ENCODE data around the gene RPL32. TPM values are rescaled to one million over a fixed set of nuclear protein-coding genes. Genes with fewer than 3 reads are reported as not detected.

The RPL32 gene
- total and polyA plus RNA-seq, 7 donors = 920 to 3,640 (median 1,772) TPM

GRCh38 chr3:12810013-12810780, 31.2 kb downstream of the RPL32 start:
- intact Hi-C loops (cut with DNase I) = loop anchor here (2.0 kb wide), 1 partner anchor 31 kb away; the partner anchor contains the start of gene RPL32
- H3K27ac ChIP-seq = peak overlapping the region; percentile 82 to 86 (median 85)
- H3K27me3 ChIP-seq = no peaks in the 10 kb centered on the region
- peaks cover 3 to 55% (median 7%) of the 10 kb centered on the region in 4 donors for H3K36me3 ChIP-seq
- peaks cover 0 to 20% (median 16%) of the 10 kb centered on the region in 4 donors for H3K4me1 ChIP-seq
- peak overlapping the region; percentile 42 to 59 (median 57) for H3K4me3 ChIP-seq
- WGBS, 2 donors = 1% methylated on average over 50 of the region's 50 CpGs
- peak; percentile 98 for DNase-seq
- no peaks in the 10 kb centered on the region for H3K9me3 ChIP-seq
- TF ChIP-seq POLR2AphosphoS5 (IDR thresholded peaks at IDR 0.05) (peak; percentile 46 to 78 (median 71)), EP300 (IDR thresholded peaks at IDR 0.05) (no peak), CTCF (IDR thresholded peaks at IDR 0.05) (peak; percentile 82 to 97 (median 92))

GRCh38 chr3:12809435-12809834, 31.9 kb downstream of the RPL32 start:
- H3K27me3 ChIP-seq = no peaks in the 10 kb centered on the region
- H3K36me3 ChIP-seq = peaks cover 0 to 52% (median 6%) of the 10 kb centered on the region in 4 donors
- no peak for TF ChIP-seq POLR2A (IDR thresholded peaks at IDR 0.05)
- peak overlapping the region; percentile 82 to 86 (median 85) for H3K27ac ChIP-seq
- DNase-seq = no peak
- intact Hi-C loops (cut with DNase I) = no loop called here
- H3K9me3 ChIP-seq = no peaks in the 10 kb centered on the region
- H3K4me1 ChIP-seq = peaks cover 0 to 20% (median 16%) of the 10 kb centered on the region in 4 donors
- WGBS, 2 donors = 82 to 88% methylated on average over 5 of the region's 5 CpGs
- H3K4me3 ChIP-seq = peak overlapping the region; percentile 42 to 59 (median 57)

GRCh38 chr3:12809001-12809400, 32.4 kb downstream of the RPL32 start:
- Histone ChIP-seq H3K27me3 (no peaks in the 10 kb centered on the region), H3K27ac (peak overlapping the region in 3 of 4 donors; percentile 82 to 85 (median 85)), H3K9me3 (no peaks in the 10 kb centered on the region), H3K4me1 (peaks cover 0 to 20% (median 16%) of the 10 kb centered on the region in 4 donors), H3K4me3 (no peak overlapping the region), H3K36me3 (peaks cover 0 to 51% (median 8%) of the 10 kb centered on the region in 4 donors)
- no peak for DNase-seq
- TF ChIP-seq EP300 (IDR thresholded peaks at IDR 0.05) = no peak
- TF ChIP-seq CTCF (IDR thresholded peaks at IDR 0.05) = no peak
- TF ChIP-seq POLR2AphosphoS5 (IDR thresholded peaks at IDR 0.05) = no peak
- TF ChIP-seq POLR2A (IDR thresholded peaks at IDR 0.05) = no peak
- 94 to 96% methylated on average over 3 of the region's 3 CpGs for WGBS, 2 donors
- intact Hi-C loops (cut with DNase I) = no loop called here

- intact Hi-C loops (cut with DNase I) = no loop called here
- Histone ChIP-seq H3K4me1 (peaks cover 0 to 20% (median 16%) of the 10 kb centered on the region in 4 donors), H3K27ac (no peak overlapping the region), H3K27me3 (no peaks in the 10 kb centered on the region), H3K36me3 (peaks cover 0 to 50% (median 9%) of the 10 kb centered on the region in 4 donors), H3K9me3 (no peaks in the 10 kb centered on the region), H3K4me3 (no peak overlapping the region)
- WGBS, 2 donors = 57 to 78% methylated on average over 2 of the region's 2 CpGs
- TF ChIP-seq EP300 (IDR thresholded peaks at IDR 0.05) (no peak), POLR2A (IDR thresholded peaks at IDR 0.05) (no peak), POLR2AphosphoS5 (IDR thresholded peaks at IDR 0.05) (no peak), CTCF (IDR thresholded peaks at IDR 0.05) (no peak)
- DNase-seq = no peak
These were observed 32.8 kb downstream of the RPL32 start for GRCh38 chr3:12808587-12808986.

GRCh38 chr3:12807601-12808359, 33.6 kb downstream of the RPL32 start:
- intact Hi-C loops (cut with DNase I) = no loop called here
- Histone ChIP-seq H3K36me3 (peaks cover 0 to 47% (median 6%) of the 10 kb centered on the region in 4 donors), H3K27me3 (no peaks in the 10 kb centered on the region), H3K4me3 (no peak overlapping the region), H3K9me3 (no peaks in the 10 kb centered on the region), H3K4me1 (peaks cover 0 to 20% (median 16%) of the 10 kb centered on the region in 4 donors), H3K27ac (no peak overlapping the region)
- DNase-seq = no peak
- WGBS, 2 donors = 83 to 84% methylated on average over 7 of the region's 7 CpGs
- TF ChIP-seq CTCF (IDR thresholded peaks at IDR 0.05) (no peak), POLR2AphosphoS5 (IDR thresholded peaks at IDR 0.05) (no peak), POLR2A (IDR thresholded peaks at IDR 0.05) (no peak), EP300 (IDR thresholded peaks at IDR 0.05) (no peak)

Measured in sigmoid colon (tissue), 7 donors.